ENCODE measurements around the gene ZNF831.

Gene ZNF831

DNA sequence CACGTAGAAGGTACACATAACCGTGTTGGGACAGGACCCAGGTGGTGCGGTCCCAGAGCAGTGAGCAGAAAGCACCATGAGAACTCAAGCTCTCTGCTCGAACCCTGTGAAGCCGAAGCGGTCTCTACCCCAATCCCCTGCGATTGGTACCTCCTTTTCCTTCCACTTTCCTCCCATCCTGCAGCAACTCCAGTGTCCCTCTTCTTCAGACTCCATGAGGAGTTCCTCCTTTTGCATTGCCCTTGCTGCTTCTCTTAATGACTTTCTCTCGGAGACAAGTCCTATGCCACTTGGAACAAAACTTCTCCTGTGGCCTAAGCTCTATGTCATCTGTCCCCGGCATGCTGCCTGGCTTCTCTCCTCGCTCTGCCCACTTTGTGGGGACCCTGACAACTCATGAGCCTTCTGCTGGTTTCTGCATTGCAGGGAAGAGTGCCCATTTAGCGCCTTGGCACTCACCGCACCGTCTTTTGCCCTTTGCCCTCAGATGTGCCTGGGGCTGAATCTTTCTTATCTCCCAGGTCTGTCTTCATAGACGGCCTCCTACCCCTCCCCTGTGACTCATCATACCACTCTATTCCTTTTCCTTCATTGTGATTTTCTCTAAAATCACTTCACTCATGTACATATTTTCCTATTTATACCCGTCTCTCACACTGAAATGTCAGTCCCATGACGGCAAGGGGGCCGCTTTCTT, 9.2 kb upstream of the ZNF831 start:
- 92% methylated on average over 16 of the region's 17 CpGs for WGBS (ENCODE audit: insufficient coverage)
- ChIA-PET CTCF (interaction anchor here (1.7 to 2.2 kb wide), 4 partner anchors 24 to 67 kb away, joined by 4 to 10 read pairs (median 5); no protein-coding TSS in a partner anchor), POLR2A (no interaction called here)
- H3K36me3 ChIP-seq (ENCODE audit: control insufficient read depth in 4 of 4, insufficient read depth in 4 of 4, low read length in 3 of 4), result no peaks in the 10 kb centered on the region
- H3K27me3 ChIP-seq (replicated peaks in 2 of 5; ENCODE audit: control insufficient read depth in 4 of 5, insufficient read depth in 5 of 5, low read length in 4 of 5), result peaks cover 0 to 5% (median 2%) of the 10 kb centered on the region in 5 experiments
- H3K4me1 ChIP-seq (ENCODE audit: control extremely low read depth in 1 of 4, control insufficient read depth in 4 of 4, insufficient read depth in 4 of 4, low read length in 3 of 4), result peaks cover 5 to 29% (median 22%) of the 10 kb centered on the region in 4 experiments
- H3K9me3 ChIP-seq (ENCODE audit: control extremely low read depth in 1 of 5, control insufficient read depth in 4 of 5, insufficient read depth in 2 of 5, low read depth in 1 of 5, low read length in 4 of 5), result no peaks in the 10 kb centered on the region
- H3K4me3 ChIP-seq (ENCODE audit: control insufficient read depth in 1 of 7, extremely low read depth in 1 of 7, insufficient read depth in 4 of 7, low read depth in 2 of 7, low read length in 6 of 7), result no peak overlapping the region
- H3K27ac ChIP-seq (ENCODE audit: insufficient read depth in 1 of 2, low read depth in 1 of 2, low read length in 2 of 2, poor library complexity in 1 of 2, severe bottlenecking in 2 of 2), result no peak overlapping the region
- DNase-seq, result no peak

- no peak overlapping the region for H3K4me3 ChIP-seq (ENCODE audit: control insufficient read depth in 1 of 7, extremely low read depth in 1 of 7, insufficient read depth in 4 of 7, low read depth in 2 of 7, low read length in 6 of 7)
- ChIA-PET CTCF (no interaction called here), POLR2A (no interaction called here)
- H3K4me1 ChIP-seq (ENCODE audit: control extremely low read depth in 1 of 4, control insufficient read depth in 4 of 4, insufficient read depth in 4 of 4, low read length in 3 of 4), result peaks cover 2 to 22% (median 14%) of the 10 kb centered on the region in 4 experiments
- H3K36me3 ChIP-seq (ENCODE audit: control insufficient read depth in 4 of 4, insufficient read depth in 4 of 4, low read length in 3 of 4), result no peaks in the 10 kb centered on the region
- DNase-seq, result no peak
- peaks cover 0 to 6% (median 2%) of the 10 kb centered on the region in 5 experiments for H3K27me3 ChIP-seq (replicated peaks in 2 of 5; ENCODE audit: control insufficient read depth in 4 of 5, insufficient read depth in 5 of 5, low read length in 4 of 5)
- 97% methylated on average over 6 of the region's 6 CpGs for WGBS (ENCODE audit: insufficient coverage)
- no peak overlapping the region for H3K27ac ChIP-seq (ENCODE audit: insufficient read depth in 1 of 2, low read depth in 1 of 2, low read length in 2 of 2, poor library complexity in 1 of 2, severe bottlenecking in 2 of 2)
- H3K9me3 ChIP-seq (ENCODE audit: control extremely low read depth in 1 of 5, control insufficient read depth in 4 of 5, insufficient read depth in 2 of 5, low read depth in 1 of 5, low read length in 4 of 5), result no peaks in the 10 kb centered on the region
Observed at GRCh38 chr20:59157064-59157463, 6.6 kb upstream of the ZNF831 start.

DNA sequence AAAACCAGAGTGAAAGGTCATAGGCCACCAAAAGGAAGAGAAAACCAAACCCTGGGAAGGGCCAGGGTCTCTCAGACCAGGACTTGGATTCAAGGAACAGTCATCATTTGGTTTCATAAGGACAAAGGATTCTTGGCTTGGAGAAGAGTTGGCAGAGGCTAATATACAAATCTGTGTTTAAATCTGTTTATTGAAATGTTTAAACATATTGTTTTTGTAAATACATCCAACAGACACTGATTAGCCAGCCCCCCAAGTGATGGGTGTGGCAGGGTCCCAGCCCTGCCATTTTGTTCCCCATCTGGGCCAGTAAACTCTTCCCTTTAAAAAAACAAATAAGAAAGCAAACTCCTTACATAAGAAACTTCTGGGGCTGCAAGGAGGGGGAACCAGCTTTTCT, 6.1 kb upstream of the ZNF831 start:
- ChIA-PET POLR2A (no interaction called here), CTCF (interaction anchor here (1.0 kb wide), 1 partner anchor 36 kb away, joined by 3 read pairs; no protein-coding TSS in a partner anchor)
- DNase-seq, result no peak
- H3K36me3 ChIP-seq (ENCODE audit: control insufficient read depth in 4 of 4, insufficient read depth in 4 of 4, low read length in 3 of 4), result no peaks in the 10 kb centered on the region
- no peak overlapping the region for H3K4me3 ChIP-seq (ENCODE audit: control insufficient read depth in 1 of 7, extremely low read depth in 1 of 7, insufficient read depth in 4 of 7, low read depth in 2 of 7, low read length in 6 of 7)
- peaks cover 0 to 6% (median 2%) of the 10 kb centered on the region in 5 experiments for H3K27me3 ChIP-seq (replicated peaks in 2 of 5; ENCODE audit: control insufficient read depth in 4 of 5, insufficient read depth in 5 of 5, low read length in 4 of 5)
- peaks cover 2 to 20% (median 13%) of the 10 kb centered on the region in 4 experiments for H3K4me1 ChIP-seq (ENCODE audit: control extremely low read depth in 1 of 4, control insufficient read depth in 4 of 4, insufficient read depth in 4 of 4, low read length in 3 of 4)
- H3K27ac ChIP-seq (ENCODE audit: insufficient read depth in 1 of 2, low read depth in 1 of 2, low read length in 2 of 2, poor library complexity in 1 of 2, severe bottlenecking in 2 of 2), result no peak overlapping the region
- no peaks in the 10 kb centered on the region for H3K9me3 ChIP-seq (ENCODE audit: control extremely low read depth in 1 of 5, control insufficient read depth in 4 of 5, insufficient read depth in 2 of 5, low read depth in 1 of 5, low read length in 4 of 5)

GRCh38 chr20:59157961-59158541, 5.6 kb upstream of the ZNF831 start:
- no peaks in the 10 kb centered on the region for H3K9me3 ChIP-seq (ENCODE audit: control extremely low read depth in 1 of 5, control insufficient read depth in 4 of 5, insufficient read depth in 2 of 5, low read depth in 1 of 5, low read length in 4 of 5)
- peaks cover 4 to 20% (median 12%) of the 10 kb centered on the region in 4 experiments for H3K4me1 ChIP-seq (ENCODE audit: control extremely low read depth in 1 of 4, control insufficient read depth in 4 of 4, insufficient read depth in 4 of 4, low read length in 3 of 4)
- H3K27me3 ChIP-seq (replicated peaks in 2 of 5; ENCODE audit: control insufficient read depth in 4 of 5, insufficient read depth in 5 of 5, low read length in 4 of 5), result peaks cover 0 to 6% (median 2%) of the 10 kb centered on the region in 5 experiments
- CTCF ChIA-PET, result interaction anchor here (1.0 to 1.4 kb wide), 2 partner anchors 11 to 37 kb away, joined by 3 read pairs; no protein-coding TSS in a partner anchor
- DNase-seq, result no peak
- 97% methylated on average over 12 of the region's 12 CpGs for WGBS (ENCODE audit: insufficient coverage)
- H3K36me3 ChIP-seq (ENCODE audit: control insufficient read depth in 4 of 4, insufficient read depth in 4 of 4, low read length in 3 of 4), result no peaks in the 10 kb centered on the region
- POLR2A ChIA-PET, result no interaction called here
- no peak overlapping the region for H3K4me3 ChIP-seq (ENCODE audit: control insufficient read depth in 1 of 7, extremely low read depth in 1 of 7, insufficient read depth in 4 of 7, low read depth in 2 of 7, low read length in 6 of 7)
- no peak overlapping the region for H3K27ac ChIP-seq (ENCODE audit: insufficient read depth in 1 of 2, low read depth in 1 of 2, low read length in 2 of 2, poor library complexity in 1 of 2, severe bottlenecking in 2 of 2)

GRCh38 chr20:59158673-59159072, 4.9 kb upstream of the ZNF831 start:
- peaks cover 9 to 26% (median 17%) of the 10 kb centered on the region in 4 experiments for H3K4me1 ChIP-seq (ENCODE audit: control extremely low read depth in 1 of 4, control insufficient read depth in 4 of 4, insufficient read depth in 4 of 4, low read length in 3 of 4)
- ChIA-PET POLR2A (no interaction called here), CTCF (interaction anchor here (1.0 to 1.4 kb wide), 2 partner anchors 8 to 11 kb away, joined by 3 read pairs; no protein-coding TSS in a partner anchor)
- 96% methylated on average over 6 of the region's 6 CpGs for WGBS (ENCODE audit: insufficient coverage)
- H3K9me3 ChIP-seq (ENCODE audit: control extremely low read depth in 1 of 5, control insufficient read depth in 4 of 5, insufficient read depth in 2 of 5, low read depth in 1 of 5, low read length in 4 of 5), result no peaks in the 10 kb centered on the region
- DNase-seq, result no peak
- no peaks in the 10 kb centered on the region for H3K36me3 ChIP-seq (ENCODE audit: control insufficient read depth in 4 of 4, insufficient read depth in 4 of 4, low read length in 3 of 4)
- no peak overlapping the region for H3K27ac ChIP-seq (ENCODE audit: insufficient read depth in 1 of 2, low read depth in 1 of 2, low read length in 2 of 2, poor library complexity in 1 of 2, severe bottlenecking in 2 of 2)
- peaks cover 0 to 6% (median 2%) of the 10 kb centered on the region in 5 experiments for H3K27me3 ChIP-seq (replicated peaks in 2 of 5; ENCODE audit: control insufficient read depth in 4 of 5, insufficient read depth in 5 of 5, low read length in 4 of 5)
- no peak overlapping the region for H3K4me3 ChIP-seq (ENCODE audit: control insufficient read depth in 1 of 7, extremely low read depth in 1 of 7, insufficient read depth in 4 of 7, low read depth in 2 of 7, low read length in 6 of 7)

DNA sequence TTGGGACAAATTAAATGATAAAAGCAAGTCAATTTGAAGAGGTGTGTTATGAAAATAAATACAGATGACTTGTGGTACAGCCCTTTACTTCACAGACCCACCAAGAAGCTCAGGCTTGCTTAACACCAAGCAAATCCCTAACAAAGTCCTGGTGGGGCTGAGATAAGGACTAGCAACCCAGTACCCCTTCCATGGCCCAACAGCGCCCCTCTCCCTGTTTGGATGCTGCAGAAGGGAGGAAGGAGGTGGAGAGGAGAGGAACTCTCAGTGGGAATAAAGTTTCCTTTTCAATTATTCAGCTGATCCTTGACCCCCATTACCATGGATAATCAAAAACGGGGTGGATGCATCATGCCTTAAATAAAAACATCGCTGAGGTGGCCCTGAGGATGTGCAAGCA, 4.5 kb upstream of the ZNF831 start:
- no peaks in the 10 kb centered on the region for H3K36me3 ChIP-seq (ENCODE audit: control insufficient read depth in 4 of 4, insufficient read depth in 4 of 4, low read length in 3 of 4)
- H3K4me1 ChIP-seq (ENCODE audit: control extremely low read depth in 1 of 4, control insufficient read depth in 4 of 4, insufficient read depth in 4 of 4, low read length in 3 of 4), result peaks cover 14 to 30% (median 22%) of the 10 kb centered on the region in 4 experiments
- H3K9me3 ChIP-seq (ENCODE audit: control extremely low read depth in 1 of 5, control insufficient read depth in 4 of 5, insufficient read depth in 2 of 5, low read depth in 1 of 5, low read length in 4 of 5), result no peaks in the 10 kb centered on the region
- no peak overlapping the region for H3K4me3 ChIP-seq (ENCODE audit: control insufficient read depth in 1 of 7, extremely low read depth in 1 of 7, insufficient read depth in 4 of 7, low read depth in 2 of 7, low read length in 6 of 7)
- WGBS (ENCODE audit: insufficient coverage), result 83% methylated on average over 2 of the region's 3 CpGs
- ChIA-PET POLR2A (no interaction called here), CTCF (interaction anchor here (1.0 to 1.4 kb wide), 2 partner anchors 9 to 12 kb away, joined by 3 read pairs; no protein-coding TSS in a partner anchor)
- no peak for DNase-seq
- no peak overlapping the region for H3K27ac ChIP-seq (ENCODE audit: insufficient read depth in 1 of 2, low read depth in 1 of 2, low read length in 2 of 2, poor library complexity in 1 of 2, severe bottlenecking in 2 of 2)
- H3K27me3 ChIP-seq (replicated peaks in 2 of 5; ENCODE audit: control insufficient read depth in 4 of 5, insufficient read depth in 5 of 5, low read length in 4 of 5), result peaks cover 0 to 6% (median 0%) of the 10 kb centered on the region in 5 experiments

Data from common myeloid progenitor, CD34-positive (primary cell).